ENCODE results near the gene TPST2.

The TPST2 gene

GRCh38 chr22:26527574-26528465 is 62.1 kb downstream of the TPST2 start:
- no peak for DNase-seq

- no peak for DNase-seq
Measured at GRCh38 chr22:26527167-26527566, 62.8 kb downstream of the TPST2 start.

GRCh38 chr22:26525946-26526564 is 63.9 kb downstream of the TPST2 start:
- DNase-seq: no peak

- DNase-seq: no peak
Measured at GRCh38 chr22:26524870-26525269, 65.1 kb downstream of the TPST2 start.

- no peak for DNase-seq
Measured at GRCh38 chr22:26522592-26522991, 67.3 kb downstream of the TPST2 start.

- no peak for DNase-seq
Measured at GRCh38 chr22:26522012-26522411, 67.9 kb downstream of the TPST2 start.

- DNase-seq: no peak
Measured at GRCh38 chr22:26517429-26517828, 72.5 kb downstream of the TPST2 start.

GRCh38 chr22:26516503-26516902 is 73.4 kb downstream of the TPST2 start:
- DNase-seq: no peak

GRCh38 chr22:26515931-26516330 is 74.0 kb downstream of the TPST2 start:
- no peak for DNase-seq

- no peak for DNase-seq
Measured at GRCh38 chr22:26514419-26515161, 75.3 kb downstream of the TPST2 start.

GRCh38 chr22:26513838-26514237 is 76.1 kb downstream of the TPST2 start:
- DNase-seq: no peak

GRCh38 chr22:26512149-26512793 is 77.7 kb downstream of the TPST2 start, which contains the start of gene TFIP11:
Gene TFIP11 (minus strand): TSS chr22:26512473. CDS start chr22:26510272, 2,201 bp downstream.
- peak; percentile 90 for DNase-seq

GRCh38 chr22:26508148-26508547 is 81.8 kb downstream of the TPST2 start:
- no peak for DNase-seq

- DNase-seq: no peak
Measured at GRCh38 chr22:26503758-26504157, 86.2 kb downstream of the TPST2 start.

- peak; percentile 36 for DNase-seq
Measured at GRCh38 chr22:26502688-26503561, 87.0 kb downstream of the TPST2 start.

- no peak for DNase-seq
Measured at GRCh38 chr22:26501996-26502395, 87.9 kb downstream of the TPST2 start.

GRCh38 chr22:26499188-26499703 is 90.7 kb downstream of the TPST2 start:
- DNase-seq: no peak

GRCh38 chr22:26496456-26496855 is 93.5 kb downstream of the TPST2 start:
- no peak for DNase-seq

GRCh38 chr22:26494506-26494905 is 95.4 kb downstream of the TPST2 start:
- no peak for DNase-seq

GRCh38 chr22:26492220-26492619 is 97.7 kb downstream of the TPST2 start:
- DNase-seq: no peak

- no peak for DNase-seq
Measured at GRCh38 chr22:26489447-26490036, 100.4 kb downstream of the TPST2 start.
